ENCODE data around the gene CDH10.

GRCh38 chr5:24691074-24691473 is 46.3 kb upstream of the CDH10 start:
- no peak for TF ChIP-seq CTCF (IDR thresholded peaks at IDR 0.05; ENCODE audit: extremely low read depth in 1 of 2, insufficient read depth in 1 of 2, low read depth in 1 of 2, low read length in 2 of 2)
- no peak for TF ChIP-seq JUN (IDR thresholded peaks at IDR 0.05; ENCODE audit: borderline replicate concordance, insufficient read depth, insufficient read length, low read depth)
- TF ChIP-seq POLR2AphosphoS5 (IDR thresholded peaks at IDR 0.05; ENCODE audit: insufficient read depth, low read depth, low read length): no peak
- TF ChIP-seq EZH2 (IDR thresholded peaks at IDR 0.05; ENCODE audit: borderline replicate concordance, low read depth, low read length, severe bottlenecking): no peak
- no peak for TF ChIP-seq POLR2A (IDR thresholded peaks at IDR 0.05; ENCODE audit: low read depth, low read length)
- no peak for TF ChIP-seq MYC (IDR thresholded peaks at IDR 0.05; ENCODE audit: low read depth, low read length)
- TF ChIP-seq MAX (IDR thresholded peaks at IDR 0.05; ENCODE audit: insufficient read depth, insufficient read length): no peak
